GM19372 (cell line): ENCODE results near the gene TET2.

ENCODE experiments used
- ATAC-seq: cut with Tn5 transposase; IDR thresholded peaks from one replicate; pipeline ENCODE4 v1.9.1; 2021; ENCODE audit warnings: mild to moderate bottlenecking, low read depth, moderate library complexity; ENCODE audit not compliant: unreplicated experiment

TET2 gene

DNA sequence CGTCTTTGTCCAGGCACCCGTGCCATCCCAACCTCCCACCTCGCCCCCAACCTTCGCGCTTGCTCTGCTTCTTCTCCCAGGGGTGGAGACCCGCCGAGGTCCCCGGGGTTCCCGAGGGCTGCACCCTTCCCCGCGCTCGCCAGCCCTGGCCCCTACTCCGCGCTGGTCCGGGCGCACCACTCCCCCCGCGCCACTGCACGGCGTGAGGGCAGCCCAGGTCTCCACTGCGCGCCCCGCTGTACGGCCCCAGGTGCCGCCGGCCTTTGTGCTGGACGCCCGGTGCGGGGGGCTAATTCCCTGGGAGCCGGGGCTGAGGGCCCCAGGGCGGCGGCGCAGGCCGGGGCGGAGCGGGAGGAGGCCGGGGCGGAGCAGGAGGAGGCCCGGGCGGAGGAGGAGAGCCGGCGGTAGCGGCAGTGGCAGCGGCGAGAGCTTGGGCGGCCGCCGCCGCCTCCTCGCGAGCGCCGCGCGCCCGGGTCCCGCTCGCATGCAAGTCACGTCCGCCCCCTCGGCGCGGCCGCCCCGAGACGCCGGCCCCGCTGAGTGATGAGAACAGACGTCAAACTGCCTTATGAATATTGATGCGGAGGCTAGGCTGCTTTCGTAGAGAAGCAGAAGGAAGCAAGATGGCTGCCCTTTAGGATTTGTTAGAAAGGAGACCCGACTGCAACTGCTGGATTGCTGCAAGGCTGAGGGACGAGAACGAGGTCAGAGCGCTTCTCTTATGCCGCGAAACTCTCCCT, at the start of gene TET2:
Gene TET2 (plus strand): TSS at position 601 of the 740 bp plus-strand sequence. CDS start 87,067 bp downstream, outside the sequence.
- ATAC-seq, result peak; percentile 77

DNA sequence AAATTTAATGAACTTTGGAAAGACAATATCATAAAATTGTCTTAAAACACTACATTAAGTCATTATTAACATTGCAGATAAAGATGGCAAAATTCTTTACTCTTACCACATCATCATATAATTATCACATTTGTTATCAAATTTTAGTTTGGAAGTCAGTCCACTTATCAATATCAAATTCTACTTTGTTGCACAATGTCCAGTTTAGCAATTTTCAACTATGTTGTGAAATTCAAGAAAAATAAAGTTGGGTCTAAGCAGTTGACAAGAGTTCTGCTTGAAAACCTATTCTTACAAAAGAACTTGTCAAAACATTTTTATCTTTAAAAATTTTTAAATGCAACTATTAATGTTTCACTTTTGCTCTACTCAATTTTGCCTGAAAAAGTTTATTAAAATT, 44.7 kb upstream of the TET2 start:
- no peak for ATAC-seq

- ATAC-seq, result no peak
These were observed 40.2 kb upstream of the TET2 start for GRCh38 chr4:105106426-105106825.

- no peak for ATAC-seq
These were observed 39.4 kb upstream of the TET2 start for GRCh38 chr4:105107095-105107856.

DNA sequence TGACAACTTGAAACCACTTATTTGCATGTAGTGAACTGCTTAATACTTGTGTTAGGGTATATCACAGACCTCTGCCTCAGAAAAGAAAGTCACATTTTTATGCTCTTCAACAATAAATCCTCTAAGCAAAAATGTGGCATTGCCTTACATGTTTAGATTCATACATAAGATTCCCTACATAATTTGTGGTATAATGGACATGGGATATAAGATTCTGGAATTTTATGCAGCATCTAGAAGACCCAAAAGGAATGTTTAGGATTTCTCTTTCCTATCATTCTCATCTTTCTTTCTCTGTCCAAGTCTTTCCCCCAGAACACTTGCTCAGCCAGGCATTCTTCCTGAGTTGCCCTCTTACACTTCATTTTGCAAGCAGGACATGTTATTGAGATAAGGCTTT, 37.7 kb upstream of the TET2 start:
- no peak for ATAC-seq

DNA sequence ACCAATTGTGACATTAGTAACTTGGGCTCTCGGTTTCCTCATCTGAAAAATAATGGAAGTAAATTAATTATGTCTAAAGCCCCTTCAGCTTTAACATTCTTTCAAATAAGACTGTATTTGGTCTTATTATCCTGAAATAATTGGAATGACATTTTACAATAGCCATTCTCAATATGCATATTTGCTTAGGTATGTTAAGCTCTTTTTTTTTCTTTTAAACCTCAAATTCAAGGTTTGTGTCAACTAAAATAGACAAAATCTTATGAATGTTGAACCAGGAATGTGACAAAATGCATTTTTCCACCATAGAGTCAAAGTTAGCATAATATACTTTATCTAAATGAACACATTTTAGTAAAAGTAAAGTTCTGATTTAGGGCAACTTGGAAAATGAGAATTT, 34.4 kb upstream of the TET2 start:
- no peak for ATAC-seq

DNA sequence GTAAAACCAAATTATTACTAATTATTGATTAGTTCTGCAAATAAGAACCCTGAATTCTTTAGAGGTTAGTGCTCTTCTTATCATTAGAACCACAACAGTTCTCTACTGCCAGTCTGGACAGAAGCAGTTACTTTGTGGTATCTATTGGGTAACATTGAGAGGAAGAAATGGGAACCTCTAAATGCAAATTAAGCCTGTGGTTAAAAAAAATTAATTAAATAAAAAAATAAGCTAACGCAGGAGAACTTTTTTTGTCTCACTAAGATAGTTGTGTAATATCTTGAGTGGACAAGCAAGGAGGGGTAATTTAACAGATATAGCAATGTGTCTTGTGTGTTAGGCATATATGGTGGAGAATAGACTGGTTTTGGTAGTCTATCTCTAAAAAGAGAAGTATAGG, 32.9 kb upstream of the TET2 start:
- no peak for ATAC-seq

GRCh38 chr4:105116616-105117319, 29.9 kb upstream of the TET2 start:
- ATAC-seq, result no peak

- no peak for ATAC-seq
These were observed 27.3 kb upstream of the TET2 start for GRCh38 chr4:105119356-105119755.

GRCh38 chr4:105120626-105121025, 26.1 kb upstream of the TET2 start:
- ATAC-seq, result no peak

GRCh38 chr4:105122350-105122749, 24.3 kb upstream of the TET2 start:
- ATAC-seq, result no peak

- no peak for ATAC-seq
These were observed 20.1 kb upstream of the TET2 start for GRCh38 chr4:105126311-105127169.

DNA sequence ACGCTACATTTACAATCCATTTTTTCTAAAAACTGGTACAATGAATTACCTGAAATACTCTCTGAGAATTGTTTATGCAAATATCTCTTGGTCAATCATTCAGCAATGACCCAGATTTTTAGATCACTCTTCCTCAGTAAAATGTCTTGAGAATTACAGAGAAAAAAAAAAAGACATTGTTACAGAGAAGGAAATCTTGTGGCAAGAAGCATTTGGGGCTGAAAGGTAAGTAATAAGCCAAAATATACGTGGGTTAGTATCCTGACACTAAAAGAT, 19.6 kb upstream of the TET2 start:
- ATAC-seq, result no peak

- ATAC-seq, result no peak
These were observed 18.5 kb upstream of the TET2 start for GRCh38 chr4:105128208-105128607.

DNA sequence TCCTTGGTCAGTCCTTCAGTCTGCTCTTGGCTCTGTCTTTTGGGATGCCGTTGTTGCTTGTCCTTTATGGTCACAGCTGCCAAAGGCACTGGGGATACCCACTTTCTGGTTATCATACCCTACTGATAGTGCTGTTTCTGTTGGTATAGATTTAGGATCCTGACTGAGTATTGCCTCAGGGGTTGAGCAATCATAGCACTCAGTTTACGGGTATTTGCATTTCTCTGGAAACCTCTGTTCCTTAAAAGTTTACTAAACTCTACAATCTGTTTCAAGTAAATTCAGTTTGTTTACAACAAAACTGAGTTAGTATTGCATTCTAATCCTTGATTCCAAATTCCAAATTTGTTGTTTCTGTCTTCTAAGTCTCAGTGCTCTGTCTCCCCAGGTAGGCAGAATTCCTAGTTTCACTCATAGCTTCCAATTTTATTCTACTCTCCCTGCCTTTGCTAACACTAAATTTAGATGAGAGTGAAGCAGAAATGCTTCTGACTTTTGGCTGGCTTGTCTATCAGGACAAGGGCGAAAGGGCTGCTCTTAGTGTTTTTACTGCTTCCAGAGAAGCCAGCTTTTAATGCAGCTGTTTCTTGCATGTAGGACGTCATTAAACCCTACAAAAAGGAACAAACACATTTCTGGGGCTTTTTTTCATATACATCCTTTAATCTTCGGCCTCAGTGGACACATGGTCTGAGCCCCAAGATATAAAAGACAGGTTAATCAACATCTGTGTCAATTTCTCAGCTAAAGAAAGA, 17.2 kb upstream of the TET2 start:
- ATAC-seq, result no peak

GRCh38 chr4:105130945-105131344, 15.7 kb upstream of the TET2 start:
- ATAC-seq, result no peak

DNA sequence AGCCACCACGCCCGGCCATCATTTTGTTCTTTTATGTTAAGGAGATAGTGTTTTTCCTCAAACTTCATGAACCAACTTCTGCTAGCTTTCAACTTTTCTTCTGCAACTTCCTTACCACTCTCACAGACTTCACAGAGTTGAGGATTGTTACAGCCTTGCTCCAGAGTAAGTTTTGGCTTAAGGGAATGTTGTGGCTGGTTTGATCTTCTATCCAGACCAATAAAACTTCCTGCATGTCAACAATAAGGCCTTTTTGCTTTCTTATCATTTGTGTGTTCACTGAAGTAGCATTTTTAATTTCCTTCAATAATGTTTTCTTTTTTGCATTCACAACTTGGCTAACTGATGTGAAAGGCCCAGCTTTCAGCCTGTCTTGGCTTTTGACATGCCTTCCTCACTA, 12.7 kb upstream of the TET2 start:
- no peak for ATAC-seq

DNA sequence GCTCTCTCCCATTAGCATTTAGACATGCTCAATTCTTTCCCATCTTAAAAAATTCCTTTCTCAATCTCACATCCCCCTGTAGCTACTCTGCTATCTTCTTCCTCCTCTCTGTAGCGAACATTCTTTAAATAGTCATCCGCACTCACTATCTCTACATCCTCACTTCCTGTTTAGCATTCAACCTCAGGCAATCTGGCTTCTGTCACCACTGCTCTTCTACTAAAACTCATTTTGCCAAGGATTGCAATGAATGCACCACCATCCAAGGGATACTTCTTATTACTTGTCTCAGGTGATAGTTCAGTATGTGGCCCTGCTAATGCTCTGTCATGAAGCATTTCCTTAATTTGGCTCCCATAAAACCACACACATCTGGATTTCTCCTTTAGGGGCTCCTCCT, 10.9 kb upstream of the TET2 start:
- ATAC-seq, result no peak

DNA sequence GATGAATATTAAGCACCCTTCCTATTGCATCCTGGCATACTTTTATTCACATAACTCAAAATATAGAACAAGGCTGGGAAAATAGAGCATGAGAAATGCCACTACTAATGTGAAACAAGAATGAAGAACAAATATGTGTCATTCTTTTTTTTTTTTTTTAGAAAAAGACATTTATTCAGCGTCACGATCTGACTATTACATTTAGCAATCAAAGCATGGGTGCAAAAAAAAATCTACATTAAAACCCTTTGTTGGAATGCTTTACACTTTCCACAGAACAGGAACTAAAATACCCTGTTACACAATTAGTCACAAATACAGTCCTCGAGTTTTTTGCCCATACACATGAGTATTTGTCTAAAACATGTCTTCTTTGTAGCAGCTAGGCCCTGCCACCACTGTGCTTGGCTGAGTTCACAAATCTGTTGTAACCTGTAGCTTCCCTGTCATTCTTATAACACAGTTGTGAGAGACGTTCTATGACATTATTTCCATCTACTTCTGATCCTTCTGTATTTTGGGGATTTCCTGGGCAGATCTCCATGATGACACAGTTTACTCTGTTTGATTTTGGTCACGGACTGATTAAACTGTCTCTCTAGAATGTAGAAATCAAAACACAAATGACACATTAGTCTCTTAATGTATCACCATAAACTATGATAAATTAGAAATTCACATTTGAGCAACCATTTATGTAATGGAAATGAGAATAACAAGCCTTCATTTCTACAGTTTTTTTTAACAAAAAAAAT, 9.4 kb upstream of the TET2 start:
- ATAC-seq, result no peak
